Right forelimb (tissue), 1 donor: Measurements from ENCODE around the gene CDKAL1.

Experiments used
- DNase-seq: peaks from one replicate; pipeline ENCODE4 v3.0.0-alpha.2; 2018

CDKAL1 gene

GRCh38 chr6:20991910-20992309 is 457.7 kb downstream of the CDKAL1 start:
- no peak for DNase-seq

- no peak for DNase-seq
Measured at GRCh38 chr6:20996099-20996498, 461.8 kb downstream of the CDKAL1 start.

- no peak for DNase-seq
Measured at GRCh38 chr6:20997143-20997769, 463.0 kb downstream of the CDKAL1 start.

GRCh38 chr6:20997770-20998147 is 463.5 kb downstream of the CDKAL1 start:
- DNase-seq, result no peak

GRCh38 chr6:20998748-20999448 is 464.6 kb downstream of the CDKAL1 start:
- DNase-seq, result no peak

- no peak for DNase-seq
Measured at GRCh38 chr6:21000331-21000801, 466.1 kb downstream of the CDKAL1 start.

GRCh38 chr6:21001736-21002135 is 467.5 kb downstream of the CDKAL1 start:
- DNase-seq, result no peak

- DNase-seq, result no peak
Measured at GRCh38 chr6:21003780-21004541, 469.7 kb downstream of the CDKAL1 start.

- DNase-seq, result no peak
Measured at GRCh38 chr6:21005816-21006570, 471.7 kb downstream of the CDKAL1 start.

- no peak for DNase-seq
Measured at GRCh38 chr6:21019614-21020013, 485.4 kb downstream of the CDKAL1 start.

- no peak for DNase-seq
Measured at GRCh38 chr6:21022343-21023107, 488.3 kb downstream of the CDKAL1 start.

GRCh38 chr6:21023210-21023609 is 489.0 kb downstream of the CDKAL1 start:
- no peak for DNase-seq

GRCh38 chr6:21024616-21025015 is 490.4 kb downstream of the CDKAL1 start:
- DNase-seq, result no peak

- no peak for DNase-seq
Measured at GRCh38 chr6:21026576-21027273, 492.5 kb downstream of the CDKAL1 start.

- DNase-seq, result no peak
Measured at GRCh38 chr6:21027507-21027906, 493.2 kb downstream of the CDKAL1 start.

GRCh38 chr6:21031182-21031581 is 496.9 kb downstream of the CDKAL1 start:
- no peak for DNase-seq

GRCh38 chr6:21033084-21033483 is 498.8 kb downstream of the CDKAL1 start:
- no peak for DNase-seq

GRCh38 chr6:21033575-21034026 is 499.3 kb downstream of the CDKAL1 start:
- peak; percentile 55 for DNase-seq

- DNase-seq, result no peak
Measured at GRCh38 chr6:21034345-21034744, 500.1 kb downstream of the CDKAL1 start.

GRCh38 chr6:21037453-21037852 is 503.2 kb downstream of the CDKAL1 start:
- DNase-seq, result no peak

GRCh38 chr6:21039926-21040325 is 505.7 kb downstream of the CDKAL1 start:
- DNase-seq, result no peak
